GM18867 (cell line): ENCODE measurements around the gene CYP19A1.
"Not testable (repeated sequence)": the region's sequence is repeated elsewhere in the genome, so short reads cannot be mapped to it uniquely, and the experiment has no call there.

Experiments used
- ATAC-seq: cut with Tn5 transposase; IDR thresholded peaks from one replicate; pipeline ENCODE4 v1.9.1; 2021; ENCODE audit warnings: mild to moderate bottlenecking, moderate library complexity; ENCODE audit not compliant: unreplicated experiment

Gene CYP19A1

GRCh38 chr15:51302480-51302879 is 35.9 kb downstream of the CYP19A1 start:
- no peak for ATAC-seq

- ATAC-seq, result no peak
Measured at GRCh38 chr15:51299187-51300015, 39.0 kb downstream of the CYP19A1 start.

- no peak for ATAC-seq
Measured at GRCh38 chr15:51298620-51299019, 39.8 kb downstream of the CYP19A1 start.

- no peak for ATAC-seq
Measured at GRCh38 chr15:51290720-51291119, 47.7 kb downstream of the CYP19A1 start.

DNA sequence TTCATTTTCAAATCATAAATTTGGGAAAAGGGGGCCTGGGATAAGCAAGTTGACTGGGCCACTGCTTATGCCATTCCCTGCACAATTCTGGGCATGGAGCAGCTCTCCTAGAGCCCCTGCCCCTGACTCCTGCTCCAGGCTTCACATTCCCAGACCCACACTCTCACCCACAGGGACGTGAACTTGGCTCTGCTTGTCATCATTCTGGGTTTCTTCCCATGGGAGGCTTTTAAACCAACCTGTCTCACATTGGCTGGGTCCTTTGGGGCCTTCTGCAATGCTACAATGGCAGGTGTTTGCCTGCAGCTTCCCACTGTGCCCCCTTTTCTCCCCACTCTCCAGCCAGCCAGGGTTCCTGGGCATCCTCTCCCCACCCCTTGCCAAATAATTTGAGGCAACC is 49.1 kb downstream of the CYP19A1 start:
- ATAC-seq, result no peak

DNA sequence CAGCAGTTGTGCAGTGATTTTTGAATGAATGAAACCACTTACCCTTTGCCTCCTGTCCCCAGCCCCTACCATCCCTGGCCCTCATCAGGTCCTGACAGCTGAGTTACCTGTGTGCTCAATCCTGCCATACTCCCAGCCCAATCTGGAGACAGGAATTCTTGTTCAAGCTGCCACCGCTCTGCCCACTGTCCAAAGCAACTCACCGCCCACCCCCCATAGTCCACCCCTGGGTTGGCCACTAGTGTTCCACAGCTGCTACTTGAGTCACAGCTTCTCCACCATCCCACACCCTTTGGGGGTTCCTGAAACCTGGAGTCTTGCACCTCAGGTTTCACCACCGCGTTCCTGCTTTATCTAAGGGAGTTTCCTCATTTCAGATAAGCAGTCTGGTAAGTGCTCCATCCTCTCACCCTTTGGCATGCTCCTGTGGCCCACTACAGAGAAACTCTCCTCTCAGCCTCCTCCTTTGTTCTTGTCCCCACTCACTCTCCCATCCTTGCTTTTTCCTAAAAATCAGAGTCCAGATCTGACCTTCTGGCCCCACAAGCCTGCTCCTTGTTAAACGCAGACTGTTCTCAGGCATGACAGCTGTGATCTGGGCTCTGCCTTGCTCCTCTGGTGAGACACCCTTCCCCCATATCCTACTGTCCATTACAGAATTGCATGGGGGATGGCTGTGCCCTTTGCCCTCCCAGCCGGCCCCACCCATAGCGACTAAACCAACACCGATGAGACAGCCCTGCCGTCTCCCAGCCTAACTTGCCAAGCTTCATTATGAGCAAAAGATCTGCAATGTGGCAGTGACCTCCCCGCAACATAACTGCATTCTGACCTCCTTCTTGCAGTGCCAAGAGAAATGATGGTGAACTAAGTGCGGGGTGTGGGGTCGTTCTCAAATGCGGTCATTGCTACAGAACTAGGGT is 50.0 kb downstream of the CYP19A1 start:
- ATAC-seq, result no peak

GRCh38 chr15:51286816-51287215 is 51.6 kb downstream of the CYP19A1 start:
- no peak for ATAC-seq

DNA sequence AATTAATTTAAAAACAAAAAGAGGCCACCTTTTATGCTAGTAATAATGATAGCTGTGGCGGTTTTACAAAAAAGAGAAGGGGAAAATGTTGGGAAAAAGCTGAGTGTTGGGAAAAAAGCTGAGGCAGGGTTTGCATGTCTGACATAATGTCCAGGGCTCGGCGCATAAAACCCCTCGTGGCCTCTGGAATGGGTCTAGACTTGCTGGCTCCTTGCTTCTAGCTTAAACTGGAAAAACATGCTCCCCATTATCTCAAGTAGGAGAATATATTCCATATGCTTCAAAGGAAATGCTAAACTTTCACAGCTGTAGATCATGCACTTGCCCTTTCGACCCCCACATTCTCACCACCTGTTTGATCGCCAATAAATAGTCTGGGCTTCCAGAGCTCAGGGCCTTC is 53.0 kb downstream of the CYP19A1 start:
- no peak for ATAC-seq

- ATAC-seq, result no peak
Measured at GRCh38 chr15:51284871-51285270, 53.5 kb downstream of the CYP19A1 start.

GRCh38 chr15:51283026-51283425 is 55.4 kb downstream of the CYP19A1 start:
- ATAC-seq, result no peak

- ATAC-seq, result not testable (repeated sequence)
Measured at GRCh38 chr15:51282241-51282640, 56.2 kb downstream of the CYP19A1 start.

DNA sequence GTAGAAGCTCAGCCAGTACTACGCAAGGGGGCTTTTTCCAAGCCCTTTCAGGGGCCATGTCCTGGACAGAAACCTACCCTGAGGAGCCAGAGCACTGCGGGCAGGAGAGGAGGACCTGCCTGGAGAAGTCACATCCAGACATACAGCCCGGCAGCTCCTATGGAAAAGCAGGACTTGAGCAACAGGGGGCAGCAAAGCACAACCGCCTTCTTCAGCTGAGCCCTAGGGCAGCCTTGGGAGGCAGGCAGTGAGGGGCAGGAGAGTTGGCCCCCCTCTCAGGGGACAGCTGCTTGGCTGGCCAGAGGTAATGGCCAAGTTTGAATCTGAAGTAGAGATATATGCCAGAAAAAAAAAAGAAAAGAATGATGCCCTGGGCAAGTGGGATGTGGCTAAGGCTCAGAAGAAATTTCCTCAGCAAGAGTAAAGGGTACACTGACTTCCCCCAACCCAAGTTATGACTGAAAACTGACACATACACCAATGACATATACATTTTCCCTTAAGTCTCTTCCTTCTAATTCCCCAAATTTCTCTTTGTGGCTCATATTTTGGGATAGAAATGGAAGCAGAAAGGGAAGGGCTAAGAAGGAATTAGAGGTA is 56.9 kb downstream of the CYP19A1 start:
- peak; percentile 62 for ATAC-seq

GRCh38 chr15:51280838-51281237 is 57.6 kb downstream of the CYP19A1 start:
- ATAC-seq, result no peak

DNA sequence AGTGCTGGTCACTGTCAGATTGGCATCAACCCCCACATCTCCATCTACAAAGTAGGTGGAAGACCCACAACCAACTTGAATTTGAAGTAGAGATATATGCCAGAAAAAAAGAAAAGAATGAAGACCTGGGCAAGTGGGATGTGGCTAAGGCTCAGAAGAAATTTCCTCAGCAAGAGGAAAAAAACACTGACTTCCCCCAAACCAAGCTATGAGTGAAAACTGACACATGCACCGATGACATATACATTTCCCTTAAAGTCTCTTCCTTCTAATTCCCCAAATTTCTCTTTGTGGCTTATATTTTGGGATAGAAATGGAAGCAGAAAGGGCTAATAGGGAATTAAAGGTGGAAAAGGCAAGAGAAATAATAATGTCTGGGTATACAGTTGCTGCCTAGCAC is 59.0 kb downstream of the CYP19A1 start:
- ATAC-seq, result no peak

GRCh38 chr15:51277101-51277500 is 61.3 kb downstream of the CYP19A1 start:
- ATAC-seq, result no peak

- ATAC-seq, result no peak
Measured at GRCh38 chr15:51274956-51275355, 63.4 kb downstream of the CYP19A1 start.

DNA sequence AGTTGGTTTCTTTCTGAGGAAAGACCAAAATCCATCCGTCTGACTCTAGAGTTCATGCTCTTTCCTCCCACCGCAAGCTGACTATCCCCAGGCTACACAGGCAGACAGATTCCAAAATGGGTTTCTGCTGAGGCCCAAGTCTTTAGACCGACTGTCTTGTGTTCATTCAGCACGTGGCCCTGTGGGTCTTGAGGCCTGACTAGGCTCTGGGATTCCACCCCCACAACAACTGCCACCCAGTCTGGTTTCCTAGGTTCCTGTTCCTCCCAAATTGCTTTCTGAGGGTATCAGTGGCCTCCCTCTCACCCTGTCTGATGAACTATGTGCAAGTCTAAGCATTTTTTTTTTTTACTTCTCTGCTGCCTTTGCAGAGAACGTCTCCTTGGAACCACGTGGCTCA is 67.7 kb downstream of the CYP19A1 start:
- no peak for ATAC-seq

- no peak for ATAC-seq
Measured at GRCh38 chr15:51269496-51269895, 68.9 kb downstream of the CYP19A1 start.

DNA sequence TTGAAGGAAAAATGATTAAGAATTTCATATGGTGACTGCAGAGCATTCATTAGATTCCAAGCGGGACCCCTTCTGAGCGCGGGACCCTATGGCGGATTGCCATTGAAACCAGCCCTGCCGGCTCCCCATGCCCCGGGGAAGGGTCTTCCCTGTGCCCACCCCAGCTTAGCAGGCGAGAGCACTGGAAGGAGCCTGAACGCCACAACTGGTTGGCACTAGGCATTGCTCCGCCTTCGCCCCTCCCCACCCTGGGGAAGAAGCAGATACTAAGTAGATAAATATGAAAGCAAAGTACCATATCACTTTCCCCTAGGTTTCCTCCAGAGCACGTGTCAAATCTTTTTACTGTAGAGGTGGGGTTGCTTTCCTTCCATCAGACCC is 70.7 kb downstream of the CYP19A1 start:
- ATAC-seq, result no peak

GRCh38 chr15:51267051-51267702 is 71.2 kb downstream of the CYP19A1 start:
- no peak for ATAC-seq

DNA sequence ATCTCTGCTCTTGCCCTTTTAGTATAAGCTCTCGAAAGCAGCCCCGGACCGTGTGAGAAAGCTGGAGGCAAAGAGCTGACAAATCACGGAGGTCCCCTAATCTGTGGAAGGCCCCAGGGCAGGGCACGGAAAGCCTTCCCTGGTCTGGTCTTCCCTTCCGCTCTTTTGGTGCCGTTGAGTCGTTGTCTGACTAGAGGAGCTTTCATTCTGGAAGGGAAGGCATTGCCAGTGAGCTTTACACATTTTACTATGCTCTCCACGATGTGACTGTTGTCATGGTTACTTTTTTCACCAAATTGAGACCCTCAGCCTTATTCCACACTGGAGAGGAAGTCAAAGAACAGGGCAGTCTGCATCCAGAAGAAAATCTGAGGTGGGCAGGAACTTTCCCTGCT is 71.7 kb downstream of the CYP19A1 start:
- no peak for ATAC-seq
